Activated CD8-positive, alpha-beta memory T cell treated with anti-CD3 and anti-CD28 coated beads, Interleukin-2, amount 50 U/mL, for 24 hours (primary cell): ENCODE measurements around the gene NET1.

Experiments
- DNase-seq: peaks from one replicate; pipeline ENCODE4 v3.0.0-alpha.2; 2020; ENCODE audit errors: extremely low read depth

Gene NET1

GRCh38 chr10:5481121-5481520 lies 68.8 kb downstream of the NET1 start:
- DNase-seq = no peak

GRCh38 chr10:5482016-5482415 lies 69.7 kb downstream of the NET1 start:
- no peak for DNase-seq

GRCh38 chr10:5484205-5484604 lies 71.8 kb downstream of the NET1 start:
- no peak for DNase-seq

GRCh38 chr10:5485290-5485689 lies 72.9 kb downstream of the NET1 start:
- DNase-seq = no peak

GRCh38 chr10:5485948-5486852 lies 73.8 kb downstream of the NET1 start:
- DNase-seq = no peak

GRCh38 chr10:5486853-5487235 lies 74.5 kb downstream of the NET1 start:
- no peak for DNase-seq

- DNase-seq = no peak
Observed at GRCh38 chr10:5488272-5489161, 76.2 kb downstream of the NET1 start.

GRCh38 chr10:5490032-5490431 lies 77.7 kb downstream of the NET1 start:
- DNase-seq = no peak

- DNase-seq = no peak
Observed at GRCh38 chr10:5490698-5491464, 78.5 kb downstream of the NET1 start.

GRCh38 chr10:5491477-5491876 lies 79.1 kb downstream of the NET1 start:
- DNase-seq = no peak

- no peak for DNase-seq
Observed at GRCh38 chr10:5492322-5492855, 80.0 kb downstream of the NET1 start.

GRCh38 chr10:5492929-5493576 lies 80.7 kb downstream of the NET1 start:
- no peak for DNase-seq

- DNase-seq = no peak
Observed at GRCh38 chr10:5493691-5494090, 81.3 kb downstream of the NET1 start.

GRCh38 chr10:5494611-5495010 lies 82.3 kb downstream of the NET1 start:
- DNase-seq = no peak

GRCh38 chr10:5496261-5497250 lies 84.2 kb downstream of the NET1 start:
- no peak for DNase-seq

GRCh38 chr10:5497289-5497688 lies 84.9 kb downstream of the NET1 start:
- DNase-seq = no peak

- no peak for DNase-seq
Observed at GRCh38 chr10:5497948-5498730, 85.8 kb downstream of the NET1 start.

- DNase-seq = no peak
Observed at GRCh38 chr10:5498791-5499492, 86.6 kb downstream of the NET1 start.
